GM15510 (cell line): ENCODE results near the gene TUBA1A.

Source experiments
- POLR2A ChIP-seq: IDR thresholded peaks from 3 replicates; pipeline ENCODE4 v1.6.1; 2011; ENCODE audit warnings: borderline replicate concordance; ENCODE audit not compliant: insufficient read length; ENCODE audit errors: extremely low read depth

Gene TUBA1A

GRCh38 chr12:49219417-49220026 lies 30.6 kb upstream of the TUBA1A start:
- TF ChIP-seq POLR2A = no peak

GRCh38 chr12:49212572-49212971 lies 23.7 kb upstream of the TUBA1A start:
- no peak for TF ChIP-seq POLR2A

GRCh38 chr12:49208676-49209075 lies 19.8 kb upstream of the TUBA1A start:
- no peak for TF ChIP-seq POLR2A

GRCh38 chr12:49208146-49208545 lies 19.3 kb upstream of the TUBA1A start:
- TF ChIP-seq POLR2A = no peak

GRCh38 chr12:49206389-49206788 lies 17.5 kb upstream of the TUBA1A start:
- no peak for TF ChIP-seq POLR2A

- no peak for TF ChIP-seq POLR2A
These were observed 12.9 kb upstream of the TUBA1A start for GRCh38 chr12:49201595-49202295.

GRCh38 chr12:49200919-49201594 lies 12.2 kb upstream of the TUBA1A start:
- TF ChIP-seq POLR2A = no peak

- TF ChIP-seq POLR2A = no peak
These were observed 9.7 kb upstream of the TUBA1A start for GRCh38 chr12:49198431-49199155.

- TF ChIP-seq POLR2A = no peak
These were observed 8.4 kb upstream of the TUBA1A start for GRCh38 chr12:49197256-49197655.

- TF ChIP-seq POLR2A = no peak
These were observed 6.9 kb upstream of the TUBA1A start for GRCh38 chr12:49195736-49196135.

GRCh38 chr12:49190974-49191373 lies 2.1 kb upstream of the TUBA1A start:
- no peak for TF ChIP-seq POLR2A

GRCh38 chr12:49189731-49190716 lies 1.1 kb upstream of the TUBA1A start:
- TF ChIP-seq POLR2A = no peak

GRCh38 chr12:49188201-49188915 lies 522 bp downstream of the TUBA1A start:
- TF ChIP-seq POLR2A = no peak

GRCh38 chr12:49187184-49187583 lies 1.7 kb downstream of the TUBA1A start:
- TF ChIP-seq POLR2A = no peak

- no peak for TF ChIP-seq POLR2A
These were observed 14.7 kb downstream of the TUBA1A start for GRCh38 chr12:49174218-49174617.
